Stromal cell of bone marrow (primary cell): Measurements from ENCODE around the gene SCART1.
A peak's percentile ranks its signal among the peaks of the same experiment; 100 is the strongest.
"Not testable (repeated sequence)": the region's sequence is repeated elsewhere in the genome, so short reads cannot be mapped to it uniquely, and the experiment has no call there.

Source experiments
- DNase-seq: peaks from one replicate; pipeline ENCODE4 v3.0.0-alpha.2; 2012; ENCODE audit warnings: low read depth

The SCART1 gene

DNA sequence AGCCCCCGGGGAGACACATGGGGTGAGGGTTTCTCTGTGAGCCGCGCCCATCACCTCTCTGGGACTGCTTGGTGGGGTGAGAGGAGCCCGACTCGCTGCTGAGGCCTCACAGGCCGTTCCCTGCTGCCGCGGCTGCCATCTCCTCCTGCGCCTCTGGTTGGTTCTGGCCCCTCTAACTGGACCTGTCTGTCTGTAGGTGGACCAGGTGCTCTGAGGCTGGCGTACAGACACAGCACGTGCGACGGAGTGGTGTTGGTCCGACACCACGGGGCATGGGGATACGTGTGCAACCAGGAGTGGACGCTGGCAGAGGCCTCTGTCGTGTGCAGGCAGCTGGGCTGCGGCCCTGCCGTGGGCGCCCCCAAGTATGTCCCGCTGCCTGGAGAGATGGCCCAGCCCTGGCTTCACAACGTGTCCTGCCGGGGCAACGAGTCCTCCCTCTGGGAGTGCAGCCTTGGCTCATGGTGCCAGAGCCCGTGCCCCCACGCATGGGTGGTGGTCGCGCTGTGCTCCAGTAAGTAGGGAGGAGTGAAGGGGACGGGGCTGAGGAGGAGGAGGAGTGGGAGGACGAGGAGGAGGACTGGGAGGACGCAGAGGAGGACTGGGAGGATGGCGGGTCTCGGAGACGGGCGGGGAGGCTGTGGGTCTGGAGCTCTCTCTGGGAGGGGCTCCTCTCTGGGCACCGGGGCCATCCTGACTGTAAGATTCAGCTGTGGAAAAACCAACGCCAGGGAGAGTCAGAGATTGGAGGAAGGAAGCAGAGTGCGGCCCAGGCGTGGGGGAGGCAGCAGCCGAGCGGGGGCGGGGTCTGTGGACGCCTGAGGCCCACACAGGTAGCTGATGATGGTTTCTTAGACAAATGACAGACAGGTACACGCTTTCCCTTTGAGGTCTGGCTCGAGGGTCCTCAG, 2.6 kb downstream of the SCART1 start:
- no peak for DNase-seq

DNA sequence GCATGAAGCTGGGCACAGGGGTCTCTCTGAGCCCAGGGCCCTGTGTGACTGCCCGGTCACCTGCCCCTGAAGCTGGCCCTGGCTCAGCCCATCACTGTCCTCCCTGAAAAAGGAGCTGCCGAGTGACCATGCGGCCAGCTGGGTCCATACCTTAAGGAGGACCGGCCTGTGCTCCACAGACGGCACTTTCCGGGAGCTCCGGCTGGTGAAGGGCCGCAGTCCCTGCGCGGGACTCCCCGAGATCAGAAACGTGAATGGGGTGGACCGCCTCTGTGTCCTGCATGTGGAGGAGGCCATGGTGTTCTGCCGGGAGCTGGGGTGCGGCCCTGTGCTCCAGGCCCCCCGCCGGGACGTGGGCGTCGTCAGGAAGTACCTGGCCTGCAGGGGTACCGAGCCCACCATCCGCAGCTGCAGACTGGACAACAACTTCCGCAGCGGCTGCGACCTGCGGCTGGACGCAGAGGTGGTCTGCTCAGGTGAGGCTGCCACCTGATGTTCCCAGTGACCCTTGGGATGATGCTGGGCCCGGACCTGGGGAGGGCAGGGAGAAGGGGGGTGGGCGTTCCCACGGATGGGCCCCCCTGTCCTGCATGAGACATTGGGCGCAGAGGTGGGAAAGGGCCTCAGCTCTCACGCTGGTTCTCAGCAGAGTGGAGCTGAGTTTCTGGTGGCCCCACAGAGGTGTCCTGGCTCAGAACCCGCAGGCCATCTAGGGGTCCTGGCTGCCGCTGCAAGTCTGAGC, 3.5 kb downstream of the SCART1 start:
- no peak for DNase-seq

DNA sequence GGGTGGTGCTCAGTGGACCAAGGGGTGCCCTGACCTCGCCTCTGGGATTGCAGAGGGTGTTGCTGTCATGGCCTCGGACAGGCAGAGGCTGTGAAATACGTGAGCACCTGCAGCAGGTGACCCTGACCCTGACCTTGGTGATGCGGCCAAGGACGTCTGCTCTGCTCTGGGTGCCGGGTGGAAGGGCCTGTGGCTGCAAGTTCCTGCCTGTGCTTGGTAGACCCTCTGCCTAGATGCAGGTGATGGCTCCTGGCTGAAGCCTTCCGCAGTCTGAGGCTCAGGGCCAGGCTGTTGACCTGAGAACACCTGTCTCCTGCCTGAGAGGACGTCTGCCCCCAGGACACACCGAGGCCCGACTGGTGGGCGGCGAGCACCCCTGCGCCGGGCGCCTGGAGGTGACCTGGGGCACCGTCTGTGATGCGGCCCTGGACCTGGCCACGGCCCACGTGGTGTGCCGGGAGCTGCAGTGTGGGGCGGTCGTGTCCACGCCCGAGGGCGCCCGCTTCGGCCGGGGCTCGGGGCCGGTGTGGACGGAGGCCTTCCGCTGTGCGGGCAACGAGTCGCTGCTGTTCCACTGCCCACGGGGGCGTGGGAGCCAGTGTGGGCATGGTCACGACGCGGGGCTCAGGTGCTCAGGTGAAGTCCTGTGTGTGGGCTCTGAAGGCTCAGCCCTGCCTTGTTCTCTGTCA, 4.4 kb downstream of the SCART1 start:
- no peak for DNase-seq

GRCh38 chr10:133458710-133459453, 5.1 kb downstream of the SCART1 start:
- DNase-seq = peak; percentile 3

GRCh38 chr10:133459454-133460207, 5.9 kb downstream of the SCART1 start:
- DNase-seq = no peak

DNA sequence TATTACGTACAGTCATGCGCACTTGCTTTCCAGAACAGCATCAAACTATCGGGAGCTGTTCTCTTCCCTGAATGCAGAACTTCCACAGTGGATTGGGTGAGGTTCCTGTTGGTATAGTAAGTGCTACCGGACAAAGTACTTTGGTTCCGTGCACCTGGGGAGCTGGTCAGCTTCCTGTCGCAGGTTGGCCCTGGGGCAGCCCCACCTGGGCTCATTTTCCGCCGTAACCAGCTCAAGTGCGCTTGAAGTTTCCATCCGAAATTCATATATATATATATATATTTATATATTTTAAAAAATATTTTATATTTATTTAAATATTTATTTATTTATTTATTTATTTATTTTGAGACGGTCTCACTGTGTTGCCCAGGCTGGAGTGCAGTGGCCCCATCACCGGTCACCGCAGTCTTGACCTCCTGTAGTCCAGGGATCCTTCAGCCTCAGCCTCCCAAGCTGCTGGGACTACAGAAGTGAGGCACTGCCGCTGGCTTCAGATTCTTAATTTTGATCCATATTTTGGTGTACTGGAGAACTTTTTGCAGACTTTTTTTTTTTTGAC, 6.5 kb downstream of the SCART1 start:
- no peak for DNase-seq

- DNase-seq = no peak
Measured at GRCh38 chr10:133461027-133461426, 7.3 kb downstream of the SCART1 start.

DNA sequence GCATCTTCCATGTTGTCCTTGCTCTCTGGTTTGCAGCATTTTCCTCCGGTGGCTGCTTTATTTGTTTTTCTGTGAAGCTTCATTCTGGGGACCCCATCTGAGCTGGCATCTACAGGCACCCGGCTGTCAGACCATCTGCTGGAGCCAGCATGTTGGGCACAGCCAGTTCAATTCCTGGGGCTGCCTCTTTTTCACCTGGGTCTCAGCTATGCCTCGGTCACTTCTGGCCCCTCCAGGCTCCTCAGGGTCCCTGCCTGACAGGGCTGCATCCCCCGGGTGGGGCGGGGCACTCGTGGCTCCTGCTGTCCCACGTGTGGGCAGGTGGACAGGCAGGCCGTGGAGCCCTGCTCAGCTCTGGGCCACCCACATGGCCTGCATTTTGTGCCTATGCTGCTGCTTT, 8.1 kb downstream of the SCART1 start:
- no peak for DNase-seq

DNA sequence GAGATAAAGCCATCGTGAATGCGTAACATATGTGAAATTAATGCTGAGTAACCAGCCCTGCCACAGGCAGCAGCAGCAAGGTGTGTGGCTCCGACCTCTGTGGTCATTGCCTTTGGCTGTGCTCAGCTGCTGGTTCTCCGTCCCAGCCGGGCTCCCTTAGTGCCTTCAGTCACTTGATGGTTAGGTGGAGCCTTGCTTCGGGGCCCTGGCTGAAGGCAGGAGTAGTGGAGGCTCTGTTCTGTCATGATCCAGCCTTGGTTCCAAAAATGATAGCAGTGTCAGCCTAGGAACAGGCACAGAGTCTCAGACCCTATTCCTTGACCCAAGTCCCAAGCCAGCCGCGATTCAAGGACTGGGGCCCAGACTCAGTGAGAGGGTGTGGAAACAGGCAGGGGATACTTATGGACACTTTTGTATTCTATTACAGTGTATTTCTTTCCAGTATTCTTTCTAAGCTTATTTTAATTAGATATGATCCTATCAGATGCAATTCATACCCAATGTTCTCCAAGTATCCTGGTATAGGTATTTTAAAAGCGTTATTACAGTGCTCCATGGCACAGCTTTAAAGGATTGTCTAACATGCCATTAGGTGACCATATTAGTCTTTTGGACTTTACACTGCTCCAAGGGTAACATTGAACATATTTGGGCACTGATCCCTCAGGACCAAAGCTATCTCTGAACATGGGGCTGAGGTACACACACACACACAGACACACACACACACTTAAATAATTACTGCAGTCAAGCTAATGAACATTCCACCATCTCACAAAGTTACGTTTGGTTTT, 9.0 kb downstream of the SCART1 start:
- no peak for DNase-seq

DNA sequence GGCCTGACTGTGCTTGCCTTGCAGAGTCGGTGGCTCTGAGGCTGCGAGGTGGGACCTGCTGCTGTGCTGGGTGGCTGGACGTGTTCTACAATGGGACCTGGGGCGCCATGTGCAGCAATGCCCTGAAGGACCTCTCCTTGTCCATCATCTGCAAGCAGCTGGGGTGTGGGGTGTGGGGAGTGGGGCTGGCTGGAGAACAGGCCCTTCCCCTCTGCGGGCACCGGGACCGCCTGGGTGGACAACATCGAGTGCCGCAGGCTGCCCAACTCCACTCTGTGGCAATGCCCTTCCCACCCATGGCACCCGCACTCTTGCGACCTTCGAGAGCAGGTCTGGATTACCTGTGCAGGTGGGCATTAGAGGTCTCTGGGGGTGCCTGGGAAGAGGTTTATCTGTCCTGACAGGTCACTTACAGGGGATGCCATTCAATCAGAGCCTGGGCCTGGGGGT, 10.9 kb downstream of the SCART1 start:
- DNase-seq = no peak

- no peak for DNase-seq
Measured at GRCh38 chr10:133465191-133465949, 11.6 kb downstream of the SCART1 start.

DNA sequence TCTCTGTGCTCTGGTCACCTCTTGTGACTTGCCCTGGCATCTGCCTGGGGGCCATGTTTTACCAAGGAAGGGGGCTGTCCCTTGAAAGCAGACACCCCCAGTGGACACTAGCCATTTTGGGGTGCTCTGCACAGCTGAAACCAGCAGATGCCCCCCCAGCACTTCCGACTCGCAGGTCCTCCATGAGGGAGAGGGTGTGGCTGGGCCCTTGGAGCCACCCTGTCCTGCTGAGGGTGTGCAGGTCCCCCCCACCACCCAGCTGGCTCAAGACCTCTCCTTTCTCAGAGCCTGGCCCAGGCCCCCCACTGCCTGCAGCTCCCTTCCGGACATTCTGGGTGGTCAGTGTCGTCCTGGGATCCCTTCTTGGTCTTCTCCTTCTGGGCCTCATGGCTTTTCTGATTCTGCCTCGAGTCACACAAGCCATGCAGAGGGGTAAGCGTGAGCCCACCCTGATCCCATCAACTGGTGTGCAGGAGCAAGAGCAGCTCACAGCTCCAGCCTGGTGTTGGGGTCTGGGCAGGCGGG, 12.3 kb downstream of the SCART1 start:
- DNase-seq = no peak

- DNase-seq = no peak
Measured at GRCh38 chr10:133466683-133467275, 13.0 kb downstream of the SCART1 start.

- DNase-seq = no peak
Measured at GRCh38 chr10:133467286-133467911, 13.7 kb downstream of the SCART1 start.

- not testable (repeated sequence) for DNase-seq
Measured at GRCh38 chr10:133469205-133469604, 15.5 kb downstream of the SCART1 start.

GRCh38 chr10:133471300-133472109, 17.8 kb downstream of the SCART1 start:
- no peak for DNase-seq

GRCh38 chr10:133473270-133473669, 19.5 kb downstream of the SCART1 start:
- DNase-seq = no peak
